Measurements from ENCODE around the gene NHSL1.
A peak's percentile ranks its signal among the peaks of the same experiment; 100 is the strongest.

The NHSL1 gene

DNA sequence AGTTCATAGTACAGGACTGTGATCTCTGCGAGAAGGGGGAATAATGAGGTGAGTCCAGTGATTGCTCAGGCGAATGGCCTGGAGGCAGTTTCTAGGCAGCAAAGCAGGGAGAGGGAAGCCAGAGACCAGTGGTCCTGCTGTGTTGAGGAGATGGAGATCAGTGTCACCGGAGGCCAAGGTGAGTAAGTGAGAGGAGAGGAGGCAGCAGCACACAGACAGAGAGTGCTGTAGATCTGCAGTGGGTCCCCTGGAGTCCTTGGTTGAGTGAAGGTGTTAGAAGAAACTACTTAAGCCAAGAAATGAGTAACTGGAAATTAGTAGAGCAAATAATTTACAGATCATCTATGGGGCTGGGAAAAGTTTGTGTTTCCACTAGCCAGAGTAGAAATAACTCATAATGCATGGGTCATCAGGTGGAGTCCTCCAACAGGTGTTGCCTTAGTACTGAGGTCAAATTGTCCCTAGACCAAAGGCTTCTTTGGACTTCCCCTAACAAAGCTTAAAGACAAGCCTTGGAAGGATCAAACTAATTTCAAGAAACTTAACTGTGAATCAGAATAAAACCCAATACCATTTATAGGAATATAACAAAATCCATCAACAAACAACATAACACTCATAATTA, 81.7 kb downstream of the NHSL1 start:
- peaks cover 0 to 8% of the 10 kb centered on the region in 2 donors for H3K4me1 ChIP-seq (ENCODE audit: control insufficient read depth in 2 of 2, insufficient read depth in 1 of 2, low read depth in 1 of 2, low read length in 2 of 2)
- H4K8ac ChIP-seq (ENCODE audit: low read depth, low read length) = no peak overlapping the region
- no peak overlapping the region for H3K4ac ChIP-seq (ENCODE audit: low read length)
- peaks cover 0 to 5% of the 10 kb centered on the region in 2 donors for H3K9me3 ChIP-seq (replicated peaks in 1 of 2; ENCODE audit: control insufficient read depth in 2 of 2, insufficient read depth in 1 of 2, low read depth in 1 of 2, low read length in 2 of 2)
- H3K27ac ChIP-seq (replicated peaks; ENCODE audit: low read length) = no peak overlapping the region
- no CpG with 5 or more reads among the region's 3 CpGs for WGBS, 2 donors (ENCODE audit: extremely low coverage in 2 of 2, insufficient read length in 2 of 2, insufficient replicate concordance in 1 of 2)
- no peak for DNase-seq (ENCODE audit: low spot score)
- no peak overlapping the region for H2BK12ac ChIP-seq (ENCODE audit: low read length)
- no peaks in the 10 kb centered on the region for H3K27me3 ChIP-seq (ENCODE audit: control insufficient read depth in 3 of 3, insufficient read depth in 3 of 3, low read depth in 1 of 3, low read length in 3 of 3)
- no peak overlapping the region for H2BK120ac ChIP-seq (ENCODE audit: low read depth, low read length)
- no peak overlapping the region for H2AK5ac ChIP-seq (ENCODE audit: low read depth, low read length)
- no peak overlapping the region for H3K9ac ChIP-seq (ENCODE audit: low read depth, low read length, poor library complexity)
- no peak overlapping the region for H3K18ac ChIP-seq (ENCODE audit: low read length)
- H4K91ac ChIP-seq (ENCODE audit: low read depth, low read length, poor library complexity) = no peak overlapping the region
- H2BK15ac ChIP-seq (ENCODE audit: low read length) = no peak overlapping the region
- no peak overlapping the region for H3K14ac ChIP-seq (ENCODE audit: low read length)
- no peak overlapping the region for H3K4me2 ChIP-seq (ENCODE audit: insufficient read depth, low read length, poor library complexity, severe bottlenecking)
- H3K36me3 ChIP-seq (replicated peaks in 1 of 2; ENCODE audit: control insufficient read depth in 2 of 2, insufficient read depth in 2 of 2, low read length in 2 of 2) = peaks cover 16 to 55% of the 10 kb centered on the region in 2 donors
- no peak overlapping the region for H3K4me3 ChIP-seq (ENCODE audit: low read length in 2 of 2)
- H2AFZ ChIP-seq (ENCODE audit: low read length) = no peak overlapping the region
- no peak overlapping the region for H2BK5ac ChIP-seq (ENCODE audit: low read length)
- no peaks in the 10 kb centered on the region for H3K79me1 ChIP-seq (ENCODE audit: low read depth, low read length)
- no peak overlapping the region for H3K23ac ChIP-seq (ENCODE audit: low read depth, low read length, poor library complexity)

DNA sequence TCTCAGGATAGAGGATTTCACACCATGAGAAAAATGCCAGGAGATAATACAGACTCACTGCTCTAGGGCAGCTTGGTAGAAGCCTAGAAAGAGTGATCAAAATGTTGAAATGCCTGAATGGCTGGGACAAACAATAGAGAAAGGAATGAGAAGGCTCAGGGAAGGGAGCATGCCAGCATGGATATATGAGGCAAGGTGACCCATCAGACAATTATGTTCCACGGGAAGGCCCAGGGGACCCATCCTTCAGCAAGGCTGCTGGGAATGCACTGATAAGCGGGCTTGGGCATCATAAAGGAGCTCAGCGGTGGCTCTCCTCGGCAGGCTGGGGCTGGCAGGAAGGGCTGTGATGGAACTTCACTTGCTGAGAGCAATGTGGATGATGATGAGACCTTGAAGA, 83.1 kb downstream of the NHSL1 start:
- H3K27ac ChIP-seq (replicated peaks; ENCODE audit: low read length) = no peak overlapping the region

GRCh38 chr6:138415125-138415524, 84.2 kb downstream of the NHSL1 start:
- no peak overlapping the region for H3K4me3 ChIP-seq (ENCODE audit: low read length in 2 of 2)
- H4K91ac ChIP-seq (ENCODE audit: low read depth, low read length, poor library complexity) = no peak overlapping the region
- H3K4me1 ChIP-seq (ENCODE audit: control insufficient read depth in 2 of 2, insufficient read depth in 1 of 2, low read depth in 1 of 2, low read length in 2 of 2) = peaks cover 0 to 8% of the 10 kb centered on the region in 2 donors
- no CpG with 5 or more reads among the region's 5 CpGs for WGBS, 2 donors (ENCODE audit: extremely low coverage in 2 of 2, insufficient read length in 2 of 2, insufficient replicate concordance in 1 of 2)
- H2AFZ ChIP-seq (ENCODE audit: low read length) = no peak overlapping the region
- no peak overlapping the region for H3K14ac ChIP-seq (ENCODE audit: low read length)
- no peaks in the 10 kb centered on the region for H3K79me1 ChIP-seq (ENCODE audit: low read depth, low read length)
- H2BK12ac ChIP-seq (ENCODE audit: low read length) = no peak overlapping the region
- H2BK15ac ChIP-seq (ENCODE audit: low read length) = no peak overlapping the region
- peak overlapping the region; percentile 5 for H3K9ac ChIP-seq (ENCODE audit: low read depth, low read length, poor library complexity)
- peaks cover 21 to 53% of the 10 kb centered on the region in 2 donors for H3K36me3 ChIP-seq (replicated peaks in 1 of 2; ENCODE audit: control insufficient read depth in 2 of 2, insufficient read depth in 2 of 2, low read length in 2 of 2)
- no peak overlapping the region for H2BK5ac ChIP-seq (ENCODE audit: low read length)
- H3K4me2 ChIP-seq (ENCODE audit: insufficient read depth, low read length, poor library complexity, severe bottlenecking) = no peak overlapping the region
- H3K23ac ChIP-seq (ENCODE audit: low read depth, low read length, poor library complexity) = no peak overlapping the region
- H2AK5ac ChIP-seq (ENCODE audit: low read depth, low read length) = no peak overlapping the region
- no peak overlapping the region for H3K18ac ChIP-seq (ENCODE audit: low read length)
- no peaks in the 10 kb centered on the region for H3K27me3 ChIP-seq (ENCODE audit: control insufficient read depth in 3 of 3, insufficient read depth in 3 of 3, low read depth in 1 of 3, low read length in 3 of 3)
- peaks cover 0 to 5% of the 10 kb centered on the region in 2 donors for H3K9me3 ChIP-seq (replicated peaks in 1 of 2; ENCODE audit: control insufficient read depth in 2 of 2, insufficient read depth in 1 of 2, low read depth in 1 of 2, low read length in 2 of 2)
- H3K4ac ChIP-seq (ENCODE audit: low read length) = no peak overlapping the region
- H3K27ac ChIP-seq (replicated peaks; ENCODE audit: low read length) = no peak overlapping the region
- no peak for DNase-seq (ENCODE audit: low spot score)
- no peak overlapping the region for H2BK120ac ChIP-seq (ENCODE audit: low read depth, low read length)
- H4K8ac ChIP-seq (ENCODE audit: low read depth, low read length) = no peak overlapping the region

More for the DNA sequence above, 83.1 kb downstream of the NHSL1 start:
- Histone ChIP-seq H3K4ac (ENCODE audit: low read length) (no peak overlapping the region), H3K4me1 (ENCODE audit: control insufficient read depth in 2 of 2, insufficient read depth in 1 of 2, low read depth in 1 of 2, low read length in 2 of 2) (peaks cover 0 to 8% of the 10 kb centered on the region in 2 donors), H2BK5ac (ENCODE audit: low read length) (no peak overlapping the region), H3K14ac (ENCODE audit: low read length) (no peak overlapping the region), H2BK12ac (ENCODE audit: low read length) (no peak overlapping the region), H2BK120ac (ENCODE audit: low read depth, low read length) (no peak overlapping the region), H3K4me2 (ENCODE audit: insufficient read depth, low read length, poor library complexity, severe bottlenecking) (no peak overlapping the region), H3K9me3 (replicated peaks in 1 of 2; ENCODE audit: control insufficient read depth in 2 of 2, insufficient read depth in 1 of 2, low read depth in 1 of 2, low read length in 2 of 2) (peaks cover 0 to 5% of the 10 kb centered on the region in 2 donors), H2AFZ (ENCODE audit: low read length) (no peak overlapping the region), H3K4me3 (ENCODE audit: low read length in 2 of 2) (no peak overlapping the region), H3K9ac (ENCODE audit: low read depth, low read length, poor library complexity) (no peak overlapping the region), H3K36me3 (replicated peaks in 1 of 2; ENCODE audit: control insufficient read depth in 2 of 2, insufficient read depth in 2 of 2, low read length in 2 of 2) (peaks cover 24 to 53% of the 10 kb centered on the region in 2 donors), H3K27me3 (ENCODE audit: control insufficient read depth in 3 of 3, insufficient read depth in 3 of 3, low read depth in 1 of 3, low read length in 3 of 3) (no peaks in the 10 kb centered on the region), H2BK15ac (ENCODE audit: low read length) (no peak overlapping the region), H3K79me1 (ENCODE audit: low read depth, low read length) (no peaks in the 10 kb centered on the region), H2AK5ac (ENCODE audit: low read depth, low read length) (no peak overlapping the region), H4K8ac (ENCODE audit: low read depth, low read length) (no peak overlapping the region), H3K18ac (ENCODE audit: low read length) (no peak overlapping the region), H3K23ac (ENCODE audit: low read depth, low read length, poor library complexity) (no peak overlapping the region), H4K91ac (ENCODE audit: low read depth, low read length, poor library complexity) (no peak overlapping the region)
- DNase-seq (ENCODE audit: low spot score) = no peak
- WGBS, 2 donors (ENCODE audit: extremely low coverage in 2 of 2, insufficient read length in 2 of 2, insufficient replicate concordance in 1 of 2) = no CpG with 5 or more reads among the region's 4 CpGs

DNA sequence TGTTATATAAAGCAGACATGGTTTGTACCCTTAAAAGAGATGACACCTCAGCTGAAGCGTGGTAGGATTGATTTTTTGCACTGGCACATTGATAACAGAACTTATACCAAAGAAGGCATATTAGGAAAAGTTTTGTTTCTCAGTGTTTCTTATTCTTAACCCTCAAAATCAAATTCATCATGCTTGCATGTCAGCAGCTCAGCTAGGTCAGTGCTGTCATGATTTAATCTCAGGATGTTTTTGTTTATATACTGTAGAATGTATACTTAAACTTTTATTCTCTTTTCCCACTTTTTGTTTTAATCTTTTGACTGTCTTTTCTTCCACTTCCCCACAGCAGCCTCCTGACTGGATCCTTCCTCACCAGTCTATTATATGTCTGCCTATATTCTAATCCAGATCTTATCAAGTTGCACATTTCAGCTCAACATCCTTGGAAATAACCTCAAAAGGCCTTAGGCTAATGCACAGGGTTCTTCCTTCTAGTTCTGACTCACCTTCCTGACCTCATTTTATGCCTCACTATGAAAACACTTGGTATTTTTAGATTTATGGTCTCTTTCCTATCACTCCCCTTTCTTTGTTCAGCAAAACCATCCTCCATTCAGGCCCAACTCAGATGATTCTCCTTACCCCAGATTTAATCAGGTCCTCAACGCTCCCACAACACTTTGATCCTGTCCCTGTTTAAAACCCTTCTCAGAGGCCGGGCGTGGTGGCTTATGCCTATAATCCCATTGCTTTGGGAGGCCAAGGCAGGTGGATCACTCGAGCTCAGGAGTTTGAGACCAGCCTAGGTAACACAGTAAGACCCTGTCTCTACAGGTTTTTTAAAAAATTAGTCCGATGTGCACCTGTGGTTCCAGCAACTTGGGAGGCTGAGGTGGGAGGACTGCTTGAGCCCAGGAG, 88.1 kb downstream of the NHSL1 start:
- H4K91ac ChIP-seq (ENCODE audit: low read depth, low read length, poor library complexity) = no peak overlapping the region
- no peak overlapping the region for H2BK5ac ChIP-seq (ENCODE audit: low read length)
- no peaks in the 10 kb centered on the region for H3K27me3 ChIP-seq (ENCODE audit: control insufficient read depth in 3 of 3, insufficient read depth in 3 of 3, low read depth in 1 of 3, low read length in 3 of 3)
- H3K9ac ChIP-seq (ENCODE audit: low read depth, low read length, poor library complexity) = no peak overlapping the region
- no peak overlapping the region for H2BK120ac ChIP-seq (ENCODE audit: low read depth, low read length)
- H3K27ac ChIP-seq (replicated peaks; ENCODE audit: low read length) = no peak overlapping the region
- H3K14ac ChIP-seq (ENCODE audit: low read length) = no peak overlapping the region
- no peak overlapping the region for H2BK12ac ChIP-seq (ENCODE audit: low read length)
- DNase-seq (ENCODE audit: low spot score) = no peak
- H3K4me2 ChIP-seq (ENCODE audit: insufficient read depth, low read length, poor library complexity, severe bottlenecking) = no peak overlapping the region
- no peak overlapping the region for H2AK5ac ChIP-seq (ENCODE audit: low read depth, low read length)
- no peak overlapping the region for H3K4ac ChIP-seq (ENCODE audit: low read length)
- H3K23ac ChIP-seq (ENCODE audit: low read depth, low read length, poor library complexity) = no peak overlapping the region
- no peak overlapping the region for H2AFZ ChIP-seq (ENCODE audit: low read length)
- peaks cover 36 to 81% of the 10 kb centered on the region in 2 donors for H3K36me3 ChIP-seq (replicated peaks in 1 of 2; ENCODE audit: control insufficient read depth in 2 of 2, insufficient read depth in 2 of 2, low read length in 2 of 2)
- no peak overlapping the region for H2BK15ac ChIP-seq (ENCODE audit: low read length)
- peaks cover 0 to 3% of the 10 kb centered on the region in 2 donors for H3K4me1 ChIP-seq (ENCODE audit: control insufficient read depth in 2 of 2, insufficient read depth in 1 of 2, low read depth in 1 of 2, low read length in 2 of 2)
- no peak overlapping the region for H3K4me3 ChIP-seq (ENCODE audit: low read length in 2 of 2)
- H4K8ac ChIP-seq (ENCODE audit: low read depth, low read length) = no peak overlapping the region
- WGBS, 2 donors (ENCODE audit: extremely low coverage in 2 of 2, insufficient read length in 2 of 2, insufficient replicate concordance in 1 of 2) = no CpG with 5 or more reads among the region's 6 CpGs
- H3K79me1 ChIP-seq (ENCODE audit: low read depth, low read length) = no peaks in the 10 kb centered on the region
- no peaks in the 10 kb centered on the region for H3K9me3 ChIP-seq (replicated peaks in 1 of 2; ENCODE audit: control insufficient read depth in 2 of 2, insufficient read depth in 1 of 2, low read depth in 1 of 2, low read length in 2 of 2)
- H3K18ac ChIP-seq (ENCODE audit: low read length) = no peak overlapping the region
